GM12878 (cell line): Measurements from ENCODE around the gene BSND.

Source experiments
- GATAD2B ChIP-seq: fragments of 450-650 bp; conservative IDR thresholded peaks from 2 replicates; pipeline ENCODE4 v1.6.1; 2017; ENCODE audit warnings: low read depth, mild to moderate bottlenecking, moderate library complexity
- JUND ChIP-seq: IDR thresholded peaks from 2 replicates; pipeline ENCODE4 v1.6.1; 2012; ENCODE audit warnings: low read depth, mild to moderate bottlenecking, low read length, improper control_type of control experiment, moderate library complexity
- SIN3A ChIP-seq: IDR thresholded peaks from 2 replicates; pipeline ENCODE4 v1.6.1; 2012; ENCODE audit warnings: low read depth, low read length, improper control_type of control experiment
- SRF ChIP-seq, 2 experiments: IDR thresholded peaks; 2 replicates each; pipeline ENCODE4 v1.6.1; 2011; ENCODE audit warnings: low read depth in 2 of 2, low read length in 2 of 2, mild to moderate bottlenecking in 1 of 2, moderate library complexity in 1 of 2
- TF ChIP-seq, protein P1 (sequence below): fragments of 450-650 bp; IDR thresholded peaks from 2 replicates; pipeline ENCODE4 v1.6.1; 2018; ENCODE audit warnings: mild to moderate bottlenecking, low read depth, moderate library complexity; ENCODE audit not compliant: partially characterized antibody
- TF ChIP-seq, protein P2 (sequence below), 3 experiments: IDR thresholded peaks in 2 of 3; conservative IDR thresholded peaks in 1 of 3; 2 replicates each; pipeline ENCODE4 v1.5.1; 2011; ENCODE audit warnings: low read depth in 3 of 3, low read length in 3 of 3, mild to moderate bottlenecking in 3 of 3, control low read depth in 2 of 3, moderate library complexity in 2 of 3, inconsistent platforms in 1 of 3, mixed read lengths in 1 of 3; ENCODE audit not compliant: control insufficient read depth in 2 of 3, insufficient read depth in 1 of 3; ENCODE audit errors: extremely low read depth in 1 of 3
- TF ChIP-seq, protein P3 (sequence below): IDR thresholded peaks from 2 replicates; pipeline ENCODE4 v1.6.1; 2012; ENCODE audit warnings: low read depth, low read length, improper control_type of control experiment

- TF ChIP-seq GATAD2B, result no peak
- no peak for TF ChIP-seq JUND
- TF ChIP-seq, protein P1, sequence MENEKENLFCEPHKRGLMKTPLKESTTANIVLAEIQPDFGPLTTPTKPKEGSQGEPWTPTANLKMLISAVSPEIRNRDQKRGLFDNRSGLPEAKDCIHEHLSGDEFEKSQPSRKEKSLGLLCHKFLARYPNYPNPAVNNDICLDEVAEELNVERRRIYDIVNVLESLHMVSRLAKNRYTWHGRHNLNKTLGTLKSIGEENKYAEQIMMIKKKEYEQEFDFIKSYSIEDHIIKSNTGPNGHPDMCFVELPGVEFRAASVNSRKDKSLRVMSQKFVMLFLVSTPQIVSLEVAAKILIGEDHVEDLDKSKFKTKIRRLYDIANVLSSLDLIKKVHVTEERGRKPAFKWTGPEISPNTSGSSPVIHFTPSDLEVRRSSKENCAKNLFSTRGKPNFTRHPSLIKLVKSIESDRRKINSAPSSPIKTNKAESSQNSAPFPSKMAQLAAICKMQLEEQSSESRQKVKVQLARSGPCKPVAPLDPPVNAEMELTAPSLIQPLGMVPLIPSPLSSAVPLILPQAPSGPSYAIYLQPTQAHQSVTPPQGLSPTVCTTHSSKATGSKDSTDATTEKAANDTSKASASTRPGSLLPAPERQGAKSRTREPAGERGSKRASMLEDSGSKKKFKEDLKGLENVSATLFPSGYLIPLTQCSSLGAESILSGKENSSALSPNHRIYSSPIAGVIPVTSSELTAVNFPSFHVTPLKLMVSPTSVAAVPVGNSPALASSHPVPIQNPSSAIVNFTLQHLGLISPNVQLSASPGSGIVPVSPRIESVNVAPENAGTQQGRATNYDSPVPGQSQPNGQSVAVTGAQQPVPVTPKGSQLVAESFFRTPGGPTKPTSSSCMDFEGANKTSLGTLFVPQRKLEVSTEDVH, result no peak
- TF ChIP-seq, protein P2, sequence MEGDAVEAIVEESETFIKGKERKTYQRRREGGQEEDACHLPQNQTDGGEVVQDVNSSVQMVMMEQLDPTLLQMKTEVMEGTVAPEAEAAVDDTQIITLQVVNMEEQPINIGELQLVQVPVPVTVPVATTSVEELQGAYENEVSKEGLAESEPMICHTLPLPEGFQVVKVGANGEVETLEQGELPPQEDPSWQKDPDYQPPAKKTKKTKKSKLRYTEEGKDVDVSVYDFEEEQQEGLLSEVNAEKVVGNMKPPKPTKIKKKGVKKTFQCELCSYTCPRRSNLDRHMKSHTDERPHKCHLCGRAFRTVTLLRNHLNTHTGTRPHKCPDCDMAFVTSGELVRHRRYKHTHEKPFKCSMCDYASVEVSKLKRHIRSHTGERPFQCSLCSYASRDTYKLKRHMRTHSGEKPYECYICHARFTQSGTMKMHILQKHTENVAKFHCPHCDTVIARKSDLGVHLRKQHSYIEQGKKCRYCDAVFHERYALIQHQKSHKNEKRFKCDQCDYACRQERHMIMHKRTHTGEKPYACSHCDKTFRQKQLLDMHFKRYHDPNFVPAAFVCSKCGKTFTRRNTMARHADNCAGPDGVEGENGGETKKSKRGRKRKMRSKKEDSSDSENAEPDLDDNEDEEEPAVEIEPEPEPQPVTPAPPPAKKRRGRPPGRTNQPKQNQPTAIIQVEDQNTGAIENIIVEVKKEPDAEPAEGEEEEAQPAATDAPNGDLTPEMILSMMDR (IDR thresholded peaks at IDR 0.05 in 2 of 3, conservative IDR thresholded peaks at IDR 0.05 in 1 of 3; ENCODE audit: control insufficient read depth in 2 of 3, extremely low read depth in 1 of 3, insufficient read depth in 1 of 3, low read depth in 3 of 3, low read length in 3 of 3), result no peak
- no peak for TF ChIP-seq SIN3A
- no peak for TF ChIP-seq SRF (IDR thresholded peaks at IDR 0.05; ENCODE audit: low read depth in 2 of 2, low read length in 2 of 2)
- TF ChIP-seq, protein P3, sequence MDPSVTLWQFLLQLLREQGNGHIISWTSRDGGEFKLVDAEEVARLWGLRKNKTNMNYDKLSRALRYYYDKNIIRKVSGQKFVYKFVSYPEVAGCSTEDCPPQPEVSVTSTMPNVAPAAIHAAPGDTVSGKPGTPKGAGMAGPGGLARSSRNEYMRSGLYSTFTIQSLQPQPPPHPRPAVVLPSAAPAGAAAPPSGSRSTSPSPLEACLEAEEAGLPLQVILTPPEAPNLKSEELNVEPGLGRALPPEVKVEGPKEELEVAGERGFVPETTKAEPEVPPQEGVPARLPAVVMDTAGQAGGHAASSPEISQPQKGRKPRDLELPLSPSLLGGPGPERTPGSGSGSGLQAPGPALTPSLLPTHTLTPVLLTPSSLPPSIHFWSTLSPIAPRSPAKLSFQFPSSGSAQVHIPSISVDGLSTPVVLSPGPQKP, result no peak
Observed at GRCh38 chr1:54995013-54995760, 3.5 kb upstream of the BSND start.
